ENCODE measurements around the gene IRF5.

The IRF5 gene

GRCh38 chr7:128914566-128915151, 23.1 kb upstream of the IRF5 start:
- no peaks in the 10 kb centered on the region for H3K79me2 ChIP-seq (ENCODE audit: low read length)
- no peak overlapping the region for H3K9ac ChIP-seq (ENCODE audit: low read length)
- H3K4me1 ChIP-seq (ENCODE audit: low read length), result peaks cover 7% of the 10 kb centered on the region
- no peaks in the 10 kb centered on the region for H3K9me2 ChIP-seq (replicated peaks; ENCODE audit: insufficient read depth, low read length)
- no peaks in the 10 kb centered on the region for H3F3A ChIP-seq (ENCODE audit: insufficient read depth, low read length)
- DNase-seq, result no peak
- H2AFZ ChIP-seq (ENCODE audit: low read length), result no peak overlapping the region
- H3K4me2 ChIP-seq (ENCODE audit: low read depth, low read length), result 0 out of 2 replicates have a peak overlapping the region, but pooled peaks have one; percentile 8
- no peaks in the 10 kb centered on the region for H4K20me1 ChIP-seq (ENCODE audit: insufficient read depth, low read length)
- TF ChIP-seq, protein P1, sequence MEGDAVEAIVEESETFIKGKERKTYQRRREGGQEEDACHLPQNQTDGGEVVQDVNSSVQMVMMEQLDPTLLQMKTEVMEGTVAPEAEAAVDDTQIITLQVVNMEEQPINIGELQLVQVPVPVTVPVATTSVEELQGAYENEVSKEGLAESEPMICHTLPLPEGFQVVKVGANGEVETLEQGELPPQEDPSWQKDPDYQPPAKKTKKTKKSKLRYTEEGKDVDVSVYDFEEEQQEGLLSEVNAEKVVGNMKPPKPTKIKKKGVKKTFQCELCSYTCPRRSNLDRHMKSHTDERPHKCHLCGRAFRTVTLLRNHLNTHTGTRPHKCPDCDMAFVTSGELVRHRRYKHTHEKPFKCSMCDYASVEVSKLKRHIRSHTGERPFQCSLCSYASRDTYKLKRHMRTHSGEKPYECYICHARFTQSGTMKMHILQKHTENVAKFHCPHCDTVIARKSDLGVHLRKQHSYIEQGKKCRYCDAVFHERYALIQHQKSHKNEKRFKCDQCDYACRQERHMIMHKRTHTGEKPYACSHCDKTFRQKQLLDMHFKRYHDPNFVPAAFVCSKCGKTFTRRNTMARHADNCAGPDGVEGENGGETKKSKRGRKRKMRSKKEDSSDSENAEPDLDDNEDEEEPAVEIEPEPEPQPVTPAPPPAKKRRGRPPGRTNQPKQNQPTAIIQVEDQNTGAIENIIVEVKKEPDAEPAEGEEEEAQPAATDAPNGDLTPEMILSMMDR (IDR thresholded peaks at IDR 0.05; ENCODE audit: low read length), result no peak
- TF ChIP-seq EZH2phosphoT487 (IDR thresholded peaks at IDR 0.05; ENCODE audit: low read length) (no peak), EZH2 (optimal IDR thresholded peaks at IDR 0.05; ENCODE audit: low read depth, low read length) (no peak)
- no peak overlapping the region for H3K27ac ChIP-seq (ENCODE audit: low read length)
- peaks cover 24% of the 10 kb centered on the region for H3K27me3 ChIP-seq (replicated peaks; ENCODE audit: insufficient read depth, low read length)
- no peak overlapping the region for H3K4me3 ChIP-seq (ENCODE audit: low read length)
- H3K36me3 ChIP-seq (replicated peaks; ENCODE audit: insufficient read depth, low read length), result no peaks in the 10 kb centered on the region
- no peaks in the 10 kb centered on the region for H3K9me3 ChIP-seq (replicated peaks; ENCODE audit: insufficient read depth, low read length)

- H3K4me3 ChIP-seq (ENCODE audit: low read length), result no peak overlapping the region
- DNase-seq, result no peak
- H3K9me2 ChIP-seq (replicated peaks; ENCODE audit: insufficient read depth, low read length), result no peaks in the 10 kb centered on the region
- TF ChIP-seq EZH2 (optimal IDR thresholded peaks at IDR 0.05; ENCODE audit: low read depth, low read length) (no peak), EZH2phosphoT487 (IDR thresholded peaks at IDR 0.05; ENCODE audit: low read length) (no peak)
- TF ChIP-seq, protein P1 (IDR thresholded peaks at IDR 0.05; ENCODE audit: low read length), result no peak
- H3K79me2 ChIP-seq (ENCODE audit: low read length), result no peaks in the 10 kb centered on the region
- H3K27ac ChIP-seq (ENCODE audit: low read length), result no peak overlapping the region
- no peaks in the 10 kb centered on the region for H4K20me1 ChIP-seq (ENCODE audit: insufficient read depth, low read length)
- no peak overlapping the region for H3K9ac ChIP-seq (ENCODE audit: low read length)
- peaks cover 11% of the 10 kb centered on the region for H3K4me1 ChIP-seq (ENCODE audit: low read length)
- no peaks in the 10 kb centered on the region for H3K36me3 ChIP-seq (replicated peaks; ENCODE audit: insufficient read depth, low read length)
- no peaks in the 10 kb centered on the region for H3F3A ChIP-seq (ENCODE audit: insufficient read depth, low read length)
- no peak overlapping the region for H3K4me2 ChIP-seq (ENCODE audit: low read depth, low read length)
- no peaks in the 10 kb centered on the region for H3K9me3 ChIP-seq (replicated peaks; ENCODE audit: insufficient read depth, low read length)
- 0 out of 2 replicates have a peak overlapping the region, but pooled peaks have one; percentile 37 for H2AFZ ChIP-seq (ENCODE audit: low read length)
- H3K27me3 ChIP-seq (replicated peaks; ENCODE audit: insufficient read depth, low read length), result peaks cover 17% of the 10 kb centered on the region
Observed at GRCh38 chr7:128915271-128915819, 22.4 kb upstream of the IRF5 start.

DNA sequence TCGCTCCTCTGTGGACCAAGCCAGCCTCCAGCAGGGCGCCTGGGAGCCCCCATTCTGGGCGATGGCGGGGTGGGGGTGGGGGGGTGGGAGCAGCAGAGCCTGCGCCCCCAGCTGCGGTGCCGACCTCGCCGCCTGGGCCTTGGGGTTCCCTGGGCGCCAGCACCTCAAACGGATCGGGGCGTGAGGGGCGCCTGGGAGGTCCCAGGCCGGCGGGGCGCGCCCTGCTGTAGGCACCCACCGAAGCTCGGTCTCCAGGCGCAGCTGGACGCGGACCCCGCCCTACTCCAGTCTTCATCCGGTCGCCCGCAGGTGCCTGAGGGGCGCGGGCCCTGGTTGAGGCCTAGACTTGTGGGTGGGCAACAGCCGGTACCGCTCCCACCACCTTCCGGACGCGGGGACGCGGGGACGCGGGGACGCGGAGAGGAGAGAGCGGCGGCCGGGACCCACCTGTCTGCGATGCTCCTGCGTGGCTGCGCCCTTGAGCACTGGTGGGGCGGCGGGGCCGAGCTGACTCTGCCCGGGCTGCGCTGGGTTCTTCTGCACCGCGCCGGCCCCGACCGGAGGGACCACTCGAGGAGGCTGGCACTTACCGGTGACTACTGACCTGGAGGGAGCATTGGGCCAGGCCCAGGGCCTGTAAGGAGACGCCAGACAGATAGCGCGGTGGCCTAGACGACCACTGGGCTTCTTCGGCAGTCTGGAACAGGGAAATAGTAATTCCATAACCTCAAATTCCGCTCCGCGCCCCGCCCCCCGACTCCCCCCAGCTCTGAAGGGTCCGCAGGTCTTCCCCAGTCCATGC, 21.7 kb upstream of the IRF5 start:
- Histone ChIP-seq H3K27me3 (replicated peaks; ENCODE audit: insufficient read depth, low read length) (peaks cover 12% of the 10 kb centered on the region), H3K9ac (ENCODE audit: low read length) (no peak overlapping the region), H3K27ac (ENCODE audit: low read length) (no peak overlapping the region), H3F3A (ENCODE audit: insufficient read depth, low read length) (no peaks in the 10 kb centered on the region), H2AFZ (ENCODE audit: low read length) (no peak overlapping the region), H3K9me3 (replicated peaks; ENCODE audit: insufficient read depth, low read length) (no peaks in the 10 kb centered on the region), H3K9me2 (replicated peaks; ENCODE audit: insufficient read depth, low read length) (no peaks in the 10 kb centered on the region), H3K4me2 (ENCODE audit: low read depth, low read length) (no peak overlapping the region), H3K4me1 (ENCODE audit: low read length) (peaks cover 11% of the 10 kb centered on the region), H3K79me2 (ENCODE audit: low read length) (no peaks in the 10 kb centered on the region), H3K36me3 (replicated peaks; ENCODE audit: insufficient read depth, low read length) (no peaks in the 10 kb centered on the region), H3K4me3 (ENCODE audit: low read length) (no peak overlapping the region), H4K20me1 (ENCODE audit: insufficient read depth, low read length) (no peaks in the 10 kb centered on the region)
- no peak for TF ChIP-seq EZH2 (optimal IDR thresholded peaks at IDR 0.05; ENCODE audit: low read depth, low read length)
- TF ChIP-seq, protein P1 (IDR thresholded peaks at IDR 0.05; ENCODE audit: low read length), result no peak
- no peak for TF ChIP-seq EZH2phosphoT487 (IDR thresholded peaks at IDR 0.05; ENCODE audit: low read length)
- no peak for DNase-seq

Data from MM.1S (cell line).